ENCODE results near the gene LOXHD1. TPM values are rescaled to one million over a fixed set of nuclear protein-coding genes. Genes with fewer than 3 reads are reported as not detected.

The LOXHD1 gene
- total and polyA plus RNA-seq, 2 donors (not counting 1 experiment from before 2014, with no cell fraction given): not detected

DNA sequence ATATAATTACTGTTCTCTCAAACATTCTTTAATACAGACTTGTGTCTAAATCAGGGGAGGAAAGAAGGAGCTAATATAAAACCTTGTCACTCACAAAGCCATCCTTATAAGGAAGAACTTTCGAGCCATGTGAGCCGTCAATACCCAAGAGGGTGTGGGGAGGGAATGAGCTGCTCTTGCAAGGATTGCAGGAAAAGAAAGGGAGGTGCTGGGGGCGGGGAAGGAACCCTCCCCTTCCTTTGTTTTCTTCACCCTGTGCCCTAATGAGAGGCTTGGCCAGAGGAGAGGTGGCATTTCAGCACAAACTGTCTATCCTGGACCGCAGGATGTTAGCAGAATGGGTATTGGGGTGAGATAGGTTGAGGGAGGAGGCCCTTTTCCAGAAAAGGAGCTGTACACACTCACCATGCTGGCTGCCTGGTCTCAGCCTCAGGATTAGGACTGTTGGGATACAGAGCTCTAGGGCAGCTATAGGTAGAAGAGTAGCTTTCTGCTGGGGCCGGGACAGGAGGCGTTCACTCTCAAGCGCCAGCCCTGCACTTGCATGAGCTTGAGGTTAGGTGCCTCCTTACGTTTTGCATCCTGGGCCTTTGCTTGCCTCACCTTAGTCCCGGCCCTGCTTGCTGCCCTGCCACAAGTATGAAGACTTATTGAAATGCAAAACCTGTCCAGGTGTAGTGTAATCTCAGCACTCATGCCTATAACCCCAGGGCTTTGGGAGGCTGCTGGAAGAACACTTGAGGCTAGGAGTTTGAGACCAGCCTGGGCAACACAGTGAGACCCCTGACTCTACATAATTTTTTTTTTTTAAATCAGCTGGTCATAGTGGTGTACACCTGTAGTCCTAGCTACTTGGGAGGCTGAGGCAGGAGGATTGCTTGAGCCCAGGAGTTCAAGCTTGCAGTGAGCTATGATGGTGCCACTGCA lies 190.5 kb downstream of the LOXHD1 start:
- TF ChIP-seq, protein P1, sequence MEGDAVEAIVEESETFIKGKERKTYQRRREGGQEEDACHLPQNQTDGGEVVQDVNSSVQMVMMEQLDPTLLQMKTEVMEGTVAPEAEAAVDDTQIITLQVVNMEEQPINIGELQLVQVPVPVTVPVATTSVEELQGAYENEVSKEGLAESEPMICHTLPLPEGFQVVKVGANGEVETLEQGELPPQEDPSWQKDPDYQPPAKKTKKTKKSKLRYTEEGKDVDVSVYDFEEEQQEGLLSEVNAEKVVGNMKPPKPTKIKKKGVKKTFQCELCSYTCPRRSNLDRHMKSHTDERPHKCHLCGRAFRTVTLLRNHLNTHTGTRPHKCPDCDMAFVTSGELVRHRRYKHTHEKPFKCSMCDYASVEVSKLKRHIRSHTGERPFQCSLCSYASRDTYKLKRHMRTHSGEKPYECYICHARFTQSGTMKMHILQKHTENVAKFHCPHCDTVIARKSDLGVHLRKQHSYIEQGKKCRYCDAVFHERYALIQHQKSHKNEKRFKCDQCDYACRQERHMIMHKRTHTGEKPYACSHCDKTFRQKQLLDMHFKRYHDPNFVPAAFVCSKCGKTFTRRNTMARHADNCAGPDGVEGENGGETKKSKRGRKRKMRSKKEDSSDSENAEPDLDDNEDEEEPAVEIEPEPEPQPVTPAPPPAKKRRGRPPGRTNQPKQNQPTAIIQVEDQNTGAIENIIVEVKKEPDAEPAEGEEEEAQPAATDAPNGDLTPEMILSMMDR (IDR thresholded peaks at IDR 0.05): no peak
- TF ChIP-seq EZH2 (IDR thresholded peaks at IDR 0.05; ENCODE audit: borderline replicate concordance, insufficient read depth, low read depth, low read length, poor library complexity, severe bottlenecking): no peak
- Mint-ChIP-seq H3K27ac (no peak overlapping the region), H3K4me1 (no peaks in the 10 kb centered on the region), H3K27me3 (peaks cover 25% of the 10 kb centered on the region), H3K9me3 (ENCODE audit: insufficient read depth) (no peaks in the 10 kb centered on the region), H3K4me3 (no peak overlapping the region)
- POLR2A ChIA-PET: no interaction called here
- no peaks in the 10 kb centered on the region for H3K4me1 ChIP-seq (ENCODE audit: control insufficient read depth in 2 of 2, insufficient read depth in 2 of 2, low read length in 2 of 2)
- no peak overlapping the region for H3K4me3 ChIP-seq (ENCODE audit: control extremely low read depth in 1 of 5, extremely low read depth in 1 of 5, insufficient read depth in 1 of 5, low read depth in 2 of 5, low read length in 4 of 5)
- WGBS (ENCODE audit: insufficient coverage): 92% methylated on average over 6 of the region's 9 CpGs
- H3K4me2 ChIP-seq (replicated peaks; ENCODE audit: low read depth, low read length, poor library complexity, severe bottlenecking): no peak overlapping the region
- H3K79me2 ChIP-seq (ENCODE audit: control insufficient read depth, insufficient read depth, low read length): no peaks in the 10 kb centered on the region
- no peak for ATAC-seq (ENCODE audit: low read depth)
- intact Hi-C loops (cut with micrococcal nuclease): no loop called here
- H3K27ac ChIP-seq (ENCODE audit: low read length in 2 of 2): no peak overlapping the region
- H2AFZ ChIP-seq (ENCODE audit: insufficient read depth, low read depth, low read length, poor library complexity, severe bottlenecking): no peak overlapping the region
- CTCF ChIA-PET: no interaction called here
- no peaks in the 10 kb centered on the region for H4K20me1 ChIP-seq (ENCODE audit: control insufficient read depth, insufficient read depth, low read length, poor library complexity, severe bottlenecking)
- H3K9ac ChIP-seq (ENCODE audit: low read length): no peak overlapping the region
- H3K27me3 ChIP-seq (replicated peaks in 1 of 4; ENCODE audit: control extremely low read depth in 1 of 4, control insufficient read depth in 3 of 4, insufficient read depth in 4 of 4, low read length in 3 of 4): no peaks in the 10 kb centered on the region
- DNase-seq: no peak
- no peaks in the 10 kb centered on the region for H3K9me3 ChIP-seq (ENCODE audit: control extremely low read depth in 1 of 3, control insufficient read depth in 2 of 3, insufficient read depth in 1 of 3, low read length in 2 of 3)
- no peaks in the 10 kb centered on the region for H3K36me3 ChIP-seq (replicated peaks in 1 of 2; ENCODE audit: control extremely low read depth in 1 of 2, control insufficient read depth in 1 of 2, extremely low read depth in 1 of 2, insufficient read depth in 2 of 2, low read length in 1 of 2)

DNA sequence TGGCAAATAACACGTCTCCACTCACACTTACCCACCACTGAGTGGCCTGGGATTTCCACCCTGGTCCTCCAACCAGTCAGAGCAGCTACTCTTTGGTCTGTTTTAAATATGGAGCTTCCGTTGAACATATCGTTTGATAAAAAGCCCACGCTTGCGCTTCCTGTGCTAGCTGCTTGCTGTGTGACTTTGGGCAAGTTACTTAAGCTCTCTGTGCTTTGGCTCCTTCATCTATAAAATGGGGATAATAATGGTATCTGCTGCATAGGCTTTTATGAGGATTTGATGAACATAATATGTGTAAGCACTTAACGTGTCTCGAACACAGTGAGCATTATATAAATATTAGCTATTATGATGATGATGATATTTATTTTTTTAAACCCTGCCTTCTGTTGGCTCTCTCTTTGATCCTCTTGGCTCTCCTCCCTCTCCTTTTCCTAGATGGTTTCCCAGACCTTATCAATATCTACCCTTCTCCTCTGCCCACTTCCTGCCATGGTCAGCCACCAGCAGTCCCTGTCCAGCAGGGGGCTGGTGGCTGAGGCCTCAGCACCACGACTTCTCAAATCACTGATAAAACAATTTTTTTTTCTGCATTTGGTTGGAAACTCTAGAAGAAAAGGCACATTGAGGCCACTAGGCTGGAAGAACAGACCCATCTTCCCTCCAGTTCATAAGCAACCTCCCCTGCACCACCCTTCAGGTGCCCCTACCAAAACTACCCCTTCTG lies 191.9 kb downstream of the LOXHD1 start:
- Histone ChIP-seq H2AFZ (ENCODE audit: insufficient read depth, low read depth, low read length, poor library complexity, severe bottlenecking) (no peak overlapping the region), H3K4me1 (ENCODE audit: control insufficient read depth in 2 of 2, insufficient read depth in 2 of 2, low read length in 2 of 2) (no peaks in the 10 kb centered on the region), H4K20me1 (ENCODE audit: control insufficient read depth, insufficient read depth, low read length, poor library complexity, severe bottlenecking) (no peaks in the 10 kb centered on the region), H3K36me3 (replicated peaks in 1 of 2; ENCODE audit: control extremely low read depth in 1 of 2, control insufficient read depth in 1 of 2, extremely low read depth in 1 of 2, insufficient read depth in 2 of 2, low read length in 1 of 2) (no peaks in the 10 kb centered on the region), H3K4me2 (replicated peaks; ENCODE audit: low read depth, low read length, poor library complexity, severe bottlenecking) (no peak overlapping the region), H3K27me3 (replicated peaks in 1 of 4; ENCODE audit: control extremely low read depth in 1 of 4, control insufficient read depth in 3 of 4, insufficient read depth in 4 of 4, low read length in 3 of 4) (no peaks in the 10 kb centered on the region), H3K79me2 (ENCODE audit: control insufficient read depth, insufficient read depth, low read length) (no peaks in the 10 kb centered on the region), H3K9me3 (ENCODE audit: control extremely low read depth in 1 of 3, control insufficient read depth in 2 of 3, insufficient read depth in 1 of 3, low read length in 2 of 3) (no peaks in the 10 kb centered on the region), H3K27ac (ENCODE audit: low read length in 2 of 2) (no peak overlapping the region), H3K4me3 (ENCODE audit: control extremely low read depth in 1 of 5, extremely low read depth in 1 of 5, insufficient read depth in 1 of 5, low read depth in 2 of 5, low read length in 4 of 5) (no peak overlapping the region), H3K9ac (ENCODE audit: low read length) (no peak overlapping the region)
- Mint-ChIP-seq H3K9me3 (ENCODE audit: insufficient read depth) (no peaks in the 10 kb centered on the region), H3K27me3 (peaks cover 12% of the 10 kb centered on the region), H3K4me3 (no peak overlapping the region), H3K27ac (no peak overlapping the region), H3K4me1 (no peaks in the 10 kb centered on the region)
- WGBS (ENCODE audit: insufficient coverage): 56% methylated on average over 4 of the region's 8 CpGs
- TF ChIP-seq EZH2 (IDR thresholded peaks at IDR 0.05; ENCODE audit: borderline replicate concordance, insufficient read depth, low read depth, low read length, poor library complexity, severe bottlenecking): no peak
- TF ChIP-seq, protein P1 (IDR thresholded peaks at IDR 0.05): no peak
- intact Hi-C loops (cut with micrococcal nuclease): no loop called here
- ATAC-seq (ENCODE audit: low read depth) (no peak), DNase-seq (no peak)
- CTCF ChIA-PET: no interaction called here
- POLR2A ChIA-PET: no interaction called here

All from B cell (primary cell).